SK-N-SH (cell line): ENCODE results near the gene DMAC1. TPM values are rescaled to one million over a fixed set of nuclear protein-coding genes. Genes with fewer than 3 reads are reported as not detected.

ENCODE experiments used
- CTCF ChIA-PET: fragments of 300-600, 350-600 bp; formaldehyde crosslinking; extraction: SDS; loops from one replicate; lab custom pipeline; 2021; lab: Yijun Ruan, JAX
- POLR2A ChIA-PET: fragments of 350-600 bp; sonication (Branson Sonifier 250); formaldehyde crosslinking; extraction: SDS; loops from one replicate; lab custom pipeline; 2020; ENCODE audit warnings: antibody characterized with exemption, inconsistent platforms; lab: Yijun Ruan, JAX
- DNase-seq: peaks from one replicate; pipeline ENCODE4 v3.0.0; 2012
- H2AFZ ChIP-seq: fragments of 200-600 bp; sonication (generic); 2 replicates; pipeline ENCODE4 v1.8.1; 2016; ENCODE audit warnings: antibody characterized with exemption, mild to moderate bottlenecking, low read depth
- H3F3A ChIP-seq: fragments of 200-600 bp; sonication (generic); replicated peaks from 2 replicates; pipeline ENCODE3; 2016; ENCODE audit warnings: antibody characterized with exemption, mild to moderate bottlenecking; ENCODE audit not compliant: insufficient read depth
- H3K27ac ChIP-seq, 2 experiments: fragments of 200-500 bp in 1 of 2; fragments of 200-600 bp in 1 of 2; sonication (Bioruptor generic) in 1 of 2; sonication (generic), shearing (Covaris generic) in 1 of 2; 2 replicates each; pipeline versions ENCODE4 v1.5.1 to v1.6.1; 2014 to 2016; ENCODE audit warnings: low read depth in 2 of 2, inconsistent platforms in 1 of 2, low read length in 1 of 2, mild to moderate bottlenecking in 1 of 2, mixed read lengths in 1 of 2
- H3K27me3 ChIP-seq: fragments of 200-600 bp; sonication (generic), shearing (Covaris generic); 2 replicates; pipeline ENCODE4 v1.6.1; 2016; ENCODE audit warnings: mixed run types; ENCODE audit not compliant: insufficient read depth
- H3K36me3 ChIP-seq, 2 experiments: fragments of 200-500 bp in 1 of 2; fragments of 200-600 bp in 1 of 2; sonication (Bioruptor generic) in 1 of 2; sonication (generic) in 1 of 2; replicated peaks in 1 of 2; 2 replicates each; pipeline versions ENCODE3 to v1.5.1; 2014 to 2016; ENCODE audit warnings: low read length in 1 of 2, mild to moderate bottlenecking in 1 of 2; ENCODE audit not compliant: insufficient read depth in 2 of 2, control insufficient read depth in 1 of 2
- H3K4me1 ChIP-seq, 2 experiments: fragments of 200-500 bp in 1 of 2; fragments of 200-600 bp in 1 of 2; sonication (Bioruptor generic) in 1 of 2; sonication (generic), shearing (Covaris generic) in 1 of 2; 2 replicates each; pipeline versions ENCODE4 v1.5.1 to v1.6.1; 2014 to 2016; ENCODE audit warnings: low read depth in 1 of 2, low read length in 1 of 2, mixed run types in 1 of 2; ENCODE audit not compliant: insufficient read depth in 2 of 2, control insufficient read depth in 1 of 2
- H3K4me2 ChIP-seq: fragments of 200-600 bp; sonication (generic), shearing (Covaris generic); 2 replicates; pipeline ENCODE4 v1.6.1; 2017; ENCODE audit warnings: mixed run types
- H3K4me3 ChIP-seq, 2 experiments: fragments of 200-500 bp in 1 of 2; fragments of 200-600 bp in 1 of 2; sonication (Bioruptor generic) in 1 of 2; sonication (generic), shearing (Covaris generic) in 1 of 2; 2 replicates each; pipeline versions ENCODE4 v1.5.1 to v1.8.1; 2014 to 2016; ENCODE audit warnings: low read depth in 2 of 2, inconsistent platforms in 1 of 2, low read length in 1 of 2, mild to moderate bottlenecking in 1 of 2, mixed read lengths in 1 of 2, moderate library complexity in 1 of 2
- H3K79me2 ChIP-seq: fragments of 200-600 bp; sonication (generic); 2 replicates; pipeline ENCODE4 v1.8.1; 2017; ENCODE audit warnings: mild to moderate bottlenecking; ENCODE audit not compliant: insufficient read depth
- H3K9ac ChIP-seq: fragments of 200-600 bp; sonication (generic); 2 replicates; pipeline ENCODE4 v1.6.1; 2017; ENCODE audit warnings: mixed run types
- H3K9me2 ChIP-seq: fragments of 200-600 bp; sonication (generic); 2 replicates; pipeline ENCODE4 v1.6.1; 2017; ENCODE audit warnings: mixed run types
- H3K9me3 ChIP-seq: fragments of 200-600 bp; sonication (generic); 2 replicates; pipeline ENCODE4 v1.6.1; 2017; ENCODE audit warnings: mixed run types, mild to moderate bottlenecking, moderate library complexity
- H4K20me1 ChIP-seq: fragments of 200-600 bp; sonication (generic); 2 replicates; pipeline ENCODE4 v1.6.1; 2017; ENCODE audit warnings: mild to moderate bottlenecking, mixed run types; ENCODE audit not compliant: insufficient read depth
- ELF1 ChIP-seq: IDR thresholded peaks from 2 replicates; pipeline ENCODE4 v1.4.0; 2012
- FOSL2 ChIP-seq: IDR thresholded peaks from 2 replicates; pipeline ENCODE4 v1.4.0; 2012; ENCODE audit warnings: low read depth, mild to moderate bottlenecking, moderate library complexity, borderline replicate concordance
- FOXM1 ChIP-seq: IDR thresholded peaks from 2 replicates; pipeline ENCODE4 v1.4.0; 2012; ENCODE audit warnings: low read depth, mild to moderate bottlenecking
- GABPA ChIP-seq: IDR thresholded peaks from 2 replicates; pipeline ENCODE4 v1.4.0; 2012; ENCODE audit warnings: low read depth, mild to moderate bottlenecking
- JUND ChIP-seq: IDR thresholded peaks from 2 replicates; pipeline ENCODE4 v1.4.0; 2012
- MEF2A ChIP-seq: IDR thresholded peaks from 2 replicates; pipeline ENCODE4 v1.4.0; 2012; ENCODE audit warnings: low read depth, borderline replicate concordance
- NFIC ChIP-seq: IDR thresholded peaks from 2 replicates; pipeline ENCODE4 v1.4.0; 2012; ENCODE audit warnings: borderline replicate concordance
- RFX5 ChIP-seq: IDR thresholded peaks from 2 replicates; pipeline ENCODE4 v1.6.1; 2012; ENCODE audit warnings: mild to moderate bottlenecking, improper control_type of control experiment, low read length
- RXRA ChIP-seq: IDR thresholded peaks from 2 replicates; pipeline ENCODE4 v1.4.0; 2012; ENCODE audit warnings: low read depth, mild to moderate bottlenecking, borderline replicate concordance
- TEAD4 ChIP-seq: IDR thresholded peaks from 2 replicates; pipeline ENCODE4 v1.4.0; 2012; ENCODE audit warnings: mild to moderate bottlenecking, borderline replicate concordance; ENCODE audit not compliant: insufficient read depth
- YY1 ChIP-seq: IDR thresholded peaks from 2 replicates; pipeline ENCODE4 v1.4.0; 2012; ENCODE audit warnings: low read depth, mild to moderate bottlenecking
- WGBS: methylation state at CpG from one replicate; pipeline ENCODE4 v1.1.6; 2017; ENCODE audit warnings: low lambda C conversion rate; 5-methylcytosine and 5-hydroxymethylcytosine counted together
- polyA plus RNA-seq, 3 experiments: library from polyadenylated mRNA; depleted of rRNA; stranded (reverse); fragments of >200 nt; gene quantifications; 2 replicates each; pipeline ENCODE4 v1.2.3, GENCODE V29; 2012
- TF ChIP-seq, protein P1 (sequence below): IDR thresholded peaks from 2 replicates; pipeline ENCODE4 v1.4.0; 2012; ENCODE audit warnings: low read depth, borderline replicate concordance
- TF ChIP-seq, protein P2 (sequence below): IDR thresholded peaks from 2 replicates; pipeline ENCODE4 v1.6.1; 2012; ENCODE audit warnings: mild to moderate bottlenecking, low read depth, low read length, moderate library complexity

DMAC1 gene
- polyA plus RNA-seq, 1 of the 3 experiments (the other 2 are of a cell fraction), result 21.7 TPM

DNA sequence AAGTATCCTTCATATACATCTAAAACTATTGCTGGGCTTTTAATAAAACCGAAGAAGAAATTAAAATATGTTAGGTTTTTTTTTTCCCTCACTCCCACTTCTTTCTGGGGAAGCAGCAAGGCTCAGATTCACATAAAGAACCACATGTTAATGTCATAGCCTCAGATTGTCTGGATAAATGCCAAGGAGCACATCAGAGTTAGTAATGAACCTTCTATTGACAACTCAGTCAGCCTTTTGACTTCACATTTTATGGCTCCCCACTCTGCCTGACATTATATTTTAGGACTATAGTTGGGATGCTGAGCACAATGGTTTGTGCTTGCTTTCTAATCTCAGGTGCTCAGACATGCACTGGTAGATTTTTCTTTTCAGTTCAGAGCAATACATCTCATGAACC, 21.8 kb downstream of the DMAC1 start:
- H3K79me2 ChIP-seq, result no peaks in the 10 kb centered on the region
- TF ChIP-seq GABPA (no peak), YY1 (no peak), NFIC (no peak), MEF2A (no peak), ELF1 (no peak), FOSL2 (no peak), TEAD4 (no peak)
- TF ChIP-seq, protein P1, sequence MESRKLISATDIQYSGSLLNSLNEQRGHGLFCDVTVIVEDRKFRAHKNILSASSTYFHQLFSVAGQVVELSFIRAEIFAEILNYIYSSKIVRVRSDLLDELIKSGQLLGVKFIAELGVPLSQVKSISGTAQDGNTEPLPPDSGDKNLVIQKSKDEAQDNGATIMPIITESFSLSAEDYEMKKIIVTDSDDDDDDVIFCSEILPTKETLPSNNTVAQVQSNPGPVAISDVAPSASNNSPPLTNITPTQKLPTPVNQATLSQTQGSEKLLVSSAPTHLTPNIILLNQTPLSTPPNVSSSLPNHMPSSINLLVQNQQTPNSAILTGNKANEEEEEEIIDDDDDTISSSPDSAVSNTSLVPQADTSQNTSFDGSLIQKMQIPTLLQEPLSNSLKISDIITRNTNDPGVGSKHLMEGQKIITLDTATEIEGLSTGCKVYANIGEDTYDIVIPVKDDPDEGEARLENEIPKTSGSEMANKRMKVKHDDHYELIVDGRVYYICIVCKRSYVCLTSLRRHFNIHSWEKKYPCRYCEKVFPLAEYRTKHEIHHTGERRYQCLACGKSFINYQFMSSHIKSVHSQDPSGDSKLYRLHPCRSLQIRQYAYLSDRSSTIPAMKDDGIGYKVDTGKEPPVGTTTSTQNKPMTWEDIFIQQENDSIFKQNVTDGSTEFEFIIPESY, result no peak
- TF ChIP-seq, protein P2, sequence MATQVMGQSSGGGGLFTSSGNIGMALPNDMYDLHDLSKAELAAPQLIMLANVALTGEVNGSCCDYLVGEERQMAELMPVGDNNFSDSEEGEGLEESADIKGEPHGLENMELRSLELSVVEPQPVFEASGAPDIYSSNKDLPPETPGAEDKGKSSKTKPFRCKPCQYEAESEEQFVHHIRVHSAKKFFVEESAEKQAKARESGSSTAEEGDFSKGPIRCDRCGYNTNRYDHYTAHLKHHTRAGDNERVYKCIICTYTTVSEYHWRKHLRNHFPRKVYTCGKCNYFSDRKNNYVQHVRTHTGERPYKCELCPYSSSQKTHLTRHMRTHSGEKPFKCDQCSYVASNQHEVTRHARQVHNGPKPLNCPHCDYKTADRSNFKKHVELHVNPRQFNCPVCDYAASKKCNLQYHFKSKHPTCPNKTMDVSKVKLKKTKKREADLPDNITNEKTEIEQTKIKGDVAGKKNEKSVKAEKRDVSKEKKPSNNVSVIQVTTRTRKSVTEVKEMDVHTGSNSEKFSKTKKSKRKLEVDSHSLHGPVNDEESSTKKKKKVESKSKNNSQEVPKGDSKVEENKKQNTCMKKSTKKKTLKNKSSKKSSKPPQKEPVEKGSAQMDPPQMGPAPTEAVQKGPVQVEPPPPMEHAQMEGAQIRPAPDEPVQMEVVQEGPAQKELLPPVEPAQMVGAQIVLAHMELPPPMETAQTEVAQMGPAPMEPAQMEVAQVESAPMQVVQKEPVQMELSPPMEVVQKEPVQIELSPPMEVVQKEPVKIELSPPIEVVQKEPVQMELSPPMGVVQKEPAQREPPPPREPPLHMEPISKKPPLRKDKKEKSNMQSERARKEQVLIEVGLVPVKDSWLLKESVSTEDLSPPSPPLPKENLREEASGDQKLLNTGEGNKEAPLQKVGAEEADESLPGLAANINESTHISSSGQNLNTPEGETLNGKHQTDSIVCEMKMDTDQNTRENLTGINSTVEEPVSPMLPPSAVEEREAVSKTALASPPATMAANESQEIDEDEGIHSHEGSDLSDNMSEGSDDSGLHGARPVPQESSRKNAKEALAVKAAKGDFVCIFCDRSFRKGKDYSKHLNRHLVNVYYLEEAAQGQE, result no peak
- TF ChIP-seq, all 33 proteins: peak for 0
- 12% methylated on average over 1 of the region's 1 CpG for WGBS
- Histone ChIP-seq H3K4me1 (no peaks in the 10 kb centered on the region), H2AFZ (no peak overlapping the region), H3K9ac (no peak overlapping the region), H3K9me3 (no peaks in the 10 kb centered on the region), H3K9me2 (no peaks in the 10 kb centered on the region), H3K4me2 (no peak overlapping the region), H3K4me3 (no peak overlapping the region), H4K20me1 (no peaks in the 10 kb centered on the region), H3F3A (no peaks in the 10 kb centered on the region), H3K27me3 (no peaks in the 10 kb centered on the region), H3K27ac (no peak overlapping the region), H3K36me3 (no peaks in the 10 kb centered on the region)
- POLR2A ChIA-PET, result no interaction called here
- CTCF ChIA-PET, result interaction anchor here (1.5 kb wide), 1 partner anchor 13 kb away, joined by 4 read pairs; no protein-coding TSS in a partner anchor
- DNase-seq, result no peak

DNA sequence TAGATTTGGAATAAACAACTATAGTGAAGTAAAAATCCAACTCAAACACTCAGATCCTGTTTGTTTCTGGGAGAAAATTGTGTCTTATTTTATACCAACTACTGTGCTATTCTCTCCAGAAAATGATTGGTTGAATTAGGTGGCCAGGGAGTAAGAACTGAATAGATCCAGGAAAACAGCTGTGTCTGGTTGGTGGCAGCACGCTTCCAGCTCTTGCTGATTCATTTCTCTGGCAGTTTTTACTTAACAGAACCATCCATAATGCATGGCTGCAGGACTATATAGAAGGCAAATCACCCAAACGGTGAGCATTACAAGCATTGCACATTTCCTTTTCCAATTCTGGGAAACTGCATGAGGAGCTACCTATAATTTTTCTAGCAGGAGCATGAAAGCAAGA, 29.5 kb downstream of the DMAC1 start:
- H3K9ac ChIP-seq, result no peak overlapping the region
- H3K4me2 ChIP-seq, result no peak overlapping the region
- POLR2A ChIA-PET, result no interaction called here
- no peaks in the 10 kb centered on the region for H3K4me1 ChIP-seq
- H3K36me3 ChIP-seq, result no peaks in the 10 kb centered on the region
- H3K27ac ChIP-seq, result no peak overlapping the region
- H3K4me3 ChIP-seq, result no peak overlapping the region
- DNase-seq, result no peak
- H3F3A ChIP-seq, result no peaks in the 10 kb centered on the region
- TF ChIP-seq JUND (no peak), FOXM1 (no peak), FOSL2 (no peak), RXRA (no peak), RFX5 (no peak)
- H4K20me1 ChIP-seq, result no peaks in the 10 kb centered on the region
- no peaks in the 10 kb centered on the region for H3K27me3 ChIP-seq
- CTCF ChIA-PET, result no interaction called here
- no peaks in the 10 kb centered on the region for H3K79me2 ChIP-seq
- H3K9me3 ChIP-seq, result no peaks in the 10 kb centered on the region
- 7% methylated on average over 2 of the region's 2 CpGs for WGBS
- no peak overlapping the region for H2AFZ ChIP-seq
- no peaks in the 10 kb centered on the region for H3K9me2 ChIP-seq
